A673 (cell line): ENCODE measurements around the gene RBFOX1. TPM values are rescaled to one million over a fixed set of nuclear protein-coding genes. Genes with fewer than 3 reads are reported as not detected.

Experiments
- BruUV-seq: library from RNA; stranded (reverse); fragments of 400-500 nt; replicated peaks from 2 replicates; lab custom pipeline; 2021; lab: Mats Ljungman, UMichigan
- CTCF ChIA-PET: fragments of 300-600 bp; sonication (Branson Sonifier 250); formaldehyde crosslinking; loops from one replicate; lab custom pipeline; 2022; ENCODE audit warnings: antibody characterized with exemption; lab: Charles Lee
- POLR2A ChIA-PET: fragments of 300-600 bp; sonication (Branson Sonifier 250); formaldehyde crosslinking; loops from one replicate; lab custom pipeline; 2022; ENCODE audit warnings: antibody characterized with exemption; ENCODE audit not compliant: low non-redundant PET; lab: Charles Lee
- DNase-seq: peaks from one replicate; pipeline ENCODE4 v3.0.0-alpha.2; 2015; ENCODE audit warnings: low spot score
- H3K27ac ChIP-seq: fragments of 200-600 bp; sonication (generic); 2 replicates; pipeline ENCODE4 v1.5.1; 2016; ENCODE audit warnings: mixed run types, low read depth, mild to moderate bottlenecking, mixed read lengths, antibody characterized with exemption, low read length; ENCODE audit not compliant: poor library complexity, severe bottlenecking
- H3K27me3 ChIP-seq: fragments of 200-600 bp; sonication (generic); replicated peaks from 2 replicates; pipeline ENCODE4 v1.6.1; 2017; ENCODE audit warnings: mixed run types, low read depth, mild to moderate bottlenecking, mixed read lengths, antibody characterized with exemption, low read length; ENCODE audit not compliant: insufficient read depth, poor library complexity
- H3K36me3 ChIP-seq: fragments of 200-600 bp; sonication (generic); 2 replicates; pipeline ENCODE4 v1.6.1; 2016; ENCODE audit warnings: mixed run types, mild to moderate bottlenecking, mixed read lengths, antibody characterized with exemption, low read length; ENCODE audit not compliant: insufficient read depth, poor library complexity, severe bottlenecking
- H3K4me1 ChIP-seq: fragments of 200-600 bp; sonication (generic); 2 replicates; pipeline ENCODE4 v1.6.1; 2017; ENCODE audit warnings: mixed run types, mild to moderate bottlenecking, mixed read lengths, antibody characterized with exemption, low read length; ENCODE audit not compliant: insufficient read depth, poor library complexity, severe bottlenecking
- H3K4me3 ChIP-seq: fragments of 200-600 bp; sonication (generic); 2 replicates; pipeline ENCODE4 v1.5.1; 2016; ENCODE audit warnings: low read depth, mixed run types, mild to moderate bottlenecking, mixed read lengths, low read length; ENCODE audit not compliant: poor library complexity, severe bottlenecking
- H3K9me3 ChIP-seq: fragments of 200-600 bp; sonication (generic); 2 replicates; pipeline ENCODE4 v1.6.1; 2016; ENCODE audit warnings: mixed run types, low read depth, mild to moderate bottlenecking, mixed read lengths, antibody characterized with exemption, low read length; ENCODE audit not compliant: poor library complexity, severe bottlenecking
- EZH2 ChIP-seq: fragments of 200-600 bp; sonication (generic); IDR thresholded peaks from 2 replicates; pipeline ENCODE4 v1.6.1; 2017; ENCODE audit warnings: borderline replicate concordance, low read depth, mild to moderate bottlenecking, mixed read lengths, antibody characterized with exemption, low read length; ENCODE audit not compliant: poor library complexity, severe bottlenecking
- intact Hi-C: fragments of 100-400 bp; cut with micrococcal nuclease; formaldehyde crosslinking; loops from one replicate; pipeline ENCODE4 v1.10.0; 2022; ENCODE audit not compliant: unreplicated experiment
- total RNA-seq: library from RNA; stranded (reverse); gene quantifications from 2 replicates; pipeline ENCODE4 v1.2.3, GENCODE V29; 2021
- TF ChIP-seq, protein P1 (sequence below): fragments of 300-800, 200-600 bp; sonication (generic); conservative IDR thresholded peaks from 2 replicates; pipeline ENCODE4 v1.5.1; 2017; ENCODE audit warnings: low read depth, mild to moderate bottlenecking, antibody characterized with exemption, low read length, moderate library complexity, mixed read lengths

Gene RBFOX1
- total RNA-seq, 1 experiment from 2014 or later: 1.8 TPM

DNA sequence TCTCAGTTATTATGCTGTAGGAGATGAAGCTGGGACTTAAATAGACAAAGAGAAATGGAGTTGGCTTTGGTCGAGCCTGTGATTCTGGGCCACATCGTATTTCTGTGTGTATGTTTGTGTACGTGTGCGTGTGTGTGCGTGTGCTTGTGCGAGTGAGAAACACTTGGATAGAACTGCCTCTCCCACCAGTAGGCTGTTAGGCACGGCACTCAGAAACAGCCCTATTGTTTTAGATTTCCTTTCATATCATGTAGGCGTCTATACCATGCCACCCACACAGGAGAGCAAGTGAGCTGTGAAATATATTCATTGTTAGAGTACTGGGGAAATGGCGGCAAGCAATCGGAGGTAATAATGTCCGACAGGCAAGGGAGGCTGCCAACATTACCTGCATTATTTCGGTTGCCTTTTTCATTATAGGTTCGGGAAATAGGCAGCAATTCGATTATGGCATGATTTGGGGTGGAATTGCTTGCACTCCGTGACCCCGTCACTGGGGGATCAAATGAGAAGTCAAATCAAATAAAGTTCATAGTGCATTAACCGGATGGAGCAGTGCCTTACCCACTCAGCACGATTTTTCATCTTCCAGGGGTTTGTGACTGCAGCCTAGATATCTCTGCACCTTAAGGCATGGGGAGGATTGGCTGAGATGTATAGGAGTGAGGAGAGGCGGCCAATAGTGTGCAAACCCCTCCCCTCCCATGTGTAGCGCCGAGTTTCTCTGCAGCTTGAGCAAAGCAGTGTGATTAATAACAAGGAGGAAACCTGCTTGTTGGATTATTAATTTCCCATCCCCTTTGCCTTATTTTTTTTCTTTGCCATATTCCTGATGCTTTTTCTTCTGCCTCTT is 89.6 kb downstream of the RBFOX1 start:
- Histone ChIP-seq H3K27me3 (no peaks in the 10 kb centered on the region), H3K36me3 (no peaks in the 10 kb centered on the region), H3K4me3 (no peak overlapping the region), H3K9me3 (no peaks in the 10 kb centered on the region), H3K4me1 (no peaks in the 10 kb centered on the region), H3K27ac (no peak overlapping the region)
- TF ChIP-seq, protein P1, sequence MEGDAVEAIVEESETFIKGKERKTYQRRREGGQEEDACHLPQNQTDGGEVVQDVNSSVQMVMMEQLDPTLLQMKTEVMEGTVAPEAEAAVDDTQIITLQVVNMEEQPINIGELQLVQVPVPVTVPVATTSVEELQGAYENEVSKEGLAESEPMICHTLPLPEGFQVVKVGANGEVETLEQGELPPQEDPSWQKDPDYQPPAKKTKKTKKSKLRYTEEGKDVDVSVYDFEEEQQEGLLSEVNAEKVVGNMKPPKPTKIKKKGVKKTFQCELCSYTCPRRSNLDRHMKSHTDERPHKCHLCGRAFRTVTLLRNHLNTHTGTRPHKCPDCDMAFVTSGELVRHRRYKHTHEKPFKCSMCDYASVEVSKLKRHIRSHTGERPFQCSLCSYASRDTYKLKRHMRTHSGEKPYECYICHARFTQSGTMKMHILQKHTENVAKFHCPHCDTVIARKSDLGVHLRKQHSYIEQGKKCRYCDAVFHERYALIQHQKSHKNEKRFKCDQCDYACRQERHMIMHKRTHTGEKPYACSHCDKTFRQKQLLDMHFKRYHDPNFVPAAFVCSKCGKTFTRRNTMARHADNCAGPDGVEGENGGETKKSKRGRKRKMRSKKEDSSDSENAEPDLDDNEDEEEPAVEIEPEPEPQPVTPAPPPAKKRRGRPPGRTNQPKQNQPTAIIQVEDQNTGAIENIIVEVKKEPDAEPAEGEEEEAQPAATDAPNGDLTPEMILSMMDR: no peak
- TF ChIP-seq EZH2: no peak
- intact Hi-C loops: no loop called here
- no peak for DNase-seq
- BruUV-seq: no TSS peak
- ChIA-PET POLR2A (no interaction called here), CTCF (no interaction called here)

DNA sequence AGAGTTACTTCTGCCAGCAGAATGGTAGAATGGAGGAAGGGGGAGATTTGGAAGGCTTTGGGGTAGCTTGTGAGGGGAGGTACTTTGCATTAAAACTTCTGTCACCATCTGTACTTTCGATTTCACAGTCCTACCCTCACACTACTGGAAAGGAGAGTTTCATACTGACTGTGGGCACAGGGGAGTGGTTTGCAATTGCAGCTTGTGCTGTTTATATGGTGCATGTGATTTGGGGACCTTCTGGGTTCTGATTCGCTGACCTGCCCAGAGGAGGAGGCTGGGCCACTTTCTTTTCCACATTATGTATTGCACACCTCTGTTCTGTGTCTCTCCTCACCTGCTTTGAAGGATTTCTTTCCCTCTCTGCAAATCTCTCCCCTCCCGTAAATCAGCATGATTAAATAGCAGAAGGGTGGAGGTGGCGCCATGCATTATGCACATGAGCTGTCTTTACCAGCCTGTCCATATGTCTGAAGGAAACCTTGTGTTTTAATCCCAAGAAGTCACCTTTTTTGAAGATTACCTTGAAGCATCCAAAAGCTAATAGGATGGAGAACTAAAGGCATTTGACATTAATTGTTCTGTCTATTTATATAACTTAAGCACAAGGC is 90.9 kb downstream of the RBFOX1 start:
- POLR2A ChIA-PET: no interaction called here
- no peak for TF ChIP-seq EZH2
- TF ChIP-seq, protein P1: no peak
- CTCF ChIA-PET: no interaction called here
- H3K27ac ChIP-seq: no peak overlapping the region
- no peaks in the 10 kb centered on the region for H3K9me3 ChIP-seq
- no peaks in the 10 kb centered on the region for H3K27me3 ChIP-seq
- no peak overlapping the region for H3K4me3 ChIP-seq
- intact Hi-C loops: no loop called here
- no TSS peak for BruUV-seq
- no peaks in the 10 kb centered on the region for H3K4me1 ChIP-seq
- DNase-seq: no peak
- no peaks in the 10 kb centered on the region for H3K36me3 ChIP-seq

DNA sequence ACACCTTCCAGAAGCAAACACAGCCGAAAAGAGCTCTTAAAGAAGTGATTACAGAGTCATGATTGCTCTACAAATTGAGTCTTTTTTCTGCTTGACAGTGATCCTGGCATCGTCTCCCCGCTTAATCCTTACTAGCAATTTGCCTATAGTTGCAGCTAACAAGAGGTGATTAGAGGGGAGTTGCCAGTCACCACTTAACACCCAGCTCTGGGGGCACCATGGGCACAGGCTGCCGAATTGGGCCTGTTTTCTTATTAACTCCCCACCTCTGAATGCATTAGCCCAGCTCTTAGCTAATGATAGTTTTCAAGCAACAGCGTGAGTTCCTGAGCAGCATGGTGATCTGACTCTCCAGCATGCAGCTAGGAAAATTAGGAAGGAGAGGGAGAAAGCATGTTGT is 93.5 kb downstream of the RBFOX1 start:
- intact Hi-C loops: no loop called here
- CTCF ChIA-PET: no interaction called here
- Histone ChIP-seq H3K27me3 (no peaks in the 10 kb centered on the region), H3K9me3 (no peaks in the 10 kb centered on the region), H3K36me3 (no peaks in the 10 kb centered on the region), H3K4me1 (no peaks in the 10 kb centered on the region), H3K4me3 (no peak overlapping the region), H3K27ac (no peak overlapping the region)
- BruUV-seq: no TSS peak
- TF ChIP-seq, protein P1: no peak
- no peak for TF ChIP-seq EZH2
- POLR2A ChIA-PET: no interaction called here
- no peak for DNase-seq
